Activated T-cell treated with anti-CD3 and anti-CD28 coated beads for 4 hours (primary cell): ENCODE data around the gene TPM4.
"Not testable (repeated sequence)": the region's sequence is repeated elsewhere in the genome, so short reads cannot be mapped to it uniquely, and the experiment has no call there.

Experiments used
- DNase-seq: peaks from one replicate; pipeline ENCODE4 v3.0.0-alpha.2; 2020

TPM4 gene

DNA sequence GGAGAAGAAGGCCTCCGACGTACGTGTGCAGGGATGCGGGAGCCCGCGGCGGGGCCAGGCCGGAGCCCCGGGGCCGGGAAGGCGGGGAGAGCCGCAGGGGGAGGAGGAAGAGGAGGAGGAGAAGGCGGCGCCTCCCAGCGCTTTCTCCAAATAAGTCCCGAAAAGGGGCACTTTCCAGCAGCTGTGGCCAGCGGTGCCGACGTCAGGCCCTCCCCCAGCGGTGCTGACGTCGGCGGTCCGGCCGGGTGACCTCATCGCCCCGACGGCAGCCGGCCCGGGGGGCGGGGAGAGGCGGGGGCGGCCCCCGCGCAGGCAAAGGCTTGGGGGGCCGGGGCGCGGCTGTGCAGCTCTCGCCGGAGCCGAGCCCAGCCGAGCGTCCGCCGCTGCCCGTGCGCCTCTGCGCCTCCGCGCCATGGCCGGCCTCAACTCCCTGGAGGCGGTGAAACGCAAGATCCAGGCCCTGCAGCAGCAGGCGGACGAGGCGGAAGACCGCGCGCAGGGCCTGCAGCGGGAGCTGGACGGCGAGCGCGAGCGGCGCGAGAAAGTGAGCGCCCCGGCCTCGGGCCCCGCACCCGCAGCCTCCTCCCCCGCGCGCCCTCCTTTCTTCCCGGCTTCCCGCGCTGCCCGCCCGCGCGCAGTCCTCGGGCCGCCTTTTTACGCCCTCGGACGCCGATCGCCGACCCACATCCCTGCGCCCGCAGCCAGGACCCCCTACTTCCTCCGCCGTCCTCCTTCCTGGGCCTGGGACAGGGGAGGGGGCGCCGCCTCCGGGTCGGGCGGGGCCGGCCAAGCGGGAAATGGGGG lies at the start of gene TPM4:
TSS of gene TPM4 (plus strand) at position 342 of the 804 bp plus-strand sequence. CDS start at position 413, 71 bp downstream.
- DNase-seq = peak; percentile 71

DNA sequence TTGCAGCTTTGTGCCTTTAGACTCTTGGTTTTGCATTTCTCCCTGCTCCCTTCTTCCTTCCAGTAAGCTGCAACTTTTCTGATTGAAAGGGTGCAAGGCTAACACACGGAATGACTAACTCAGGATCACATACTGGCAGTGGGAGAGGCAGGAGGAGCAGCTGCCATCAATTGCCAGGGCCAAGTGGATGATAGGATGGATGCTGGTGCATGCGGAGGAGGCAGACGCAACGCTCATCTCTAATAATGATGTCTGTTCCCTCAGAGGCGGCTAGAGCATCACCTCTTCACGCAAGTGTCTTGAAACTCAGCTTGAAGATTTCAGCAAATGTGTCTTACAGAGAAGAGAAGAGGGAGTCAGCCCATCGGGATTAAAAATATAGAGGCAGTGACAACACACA lies 49.5 kb upstream of the TPM4 start:
- no peak for DNase-seq

DNA sequence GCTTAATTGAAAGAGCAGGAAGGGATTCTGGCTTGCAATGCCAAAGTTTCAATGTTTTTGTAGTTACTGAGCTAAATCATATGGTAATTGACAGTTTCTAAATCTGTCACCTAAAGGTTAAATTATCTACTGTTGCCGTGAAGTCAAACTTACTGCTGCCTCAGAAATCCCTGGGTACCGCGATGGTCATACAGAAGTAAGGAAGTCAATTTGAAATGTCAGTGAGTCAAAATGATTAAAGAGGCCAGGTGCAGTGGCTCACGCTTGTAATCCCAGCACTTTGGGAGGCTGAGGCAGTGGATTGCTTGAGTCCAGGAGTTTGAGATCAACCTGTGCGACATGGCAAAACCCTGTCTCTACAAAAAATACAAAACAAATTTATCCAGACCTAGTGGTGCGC lies 48.8 kb upstream of the TPM4 start:
- no peak for DNase-seq

DNA sequence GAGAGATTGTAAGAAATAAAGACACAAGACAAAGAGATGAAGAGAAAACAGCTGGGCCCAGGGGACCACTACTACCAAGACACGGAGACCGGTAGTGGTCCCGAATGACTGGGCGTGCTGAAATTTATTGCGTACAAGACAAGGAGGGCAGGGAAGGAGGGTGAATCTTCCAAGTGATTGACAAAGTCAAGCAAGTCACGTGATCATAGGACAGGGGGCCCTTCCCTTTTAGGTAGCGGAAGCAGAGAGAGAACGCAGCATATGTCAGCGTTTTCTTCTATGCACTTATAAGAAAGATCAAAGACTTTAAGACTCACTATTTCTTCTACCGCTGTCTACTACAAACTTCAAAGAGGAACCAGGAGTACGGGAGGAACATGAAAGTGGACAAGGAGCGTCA lies 46.1 kb upstream of the TPM4 start:
- not testable (repeated sequence) for DNase-seq

- DNase-seq = no peak
These were observed 45.1 kb upstream of the TPM4 start for GRCh38 chr19:16030964-16031871.

DNA sequence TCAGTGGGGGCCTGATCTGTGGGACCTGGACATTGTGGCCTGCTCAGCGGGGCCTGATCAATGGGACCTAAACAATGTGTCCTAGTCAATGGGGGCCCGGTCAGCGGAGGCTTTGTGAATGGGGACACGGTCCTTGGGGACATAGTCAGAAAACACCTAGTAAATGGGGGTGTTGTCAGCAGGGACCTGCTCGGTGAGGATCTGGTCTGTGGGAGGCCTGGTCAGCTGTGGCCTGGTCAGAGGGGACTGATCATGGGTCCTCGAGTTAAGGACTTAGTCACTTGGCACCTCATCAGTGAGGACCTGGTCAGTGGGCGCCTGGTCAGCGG lies 44.5 kb upstream of the TPM4 start:
- DNase-seq = no peak

DNA sequence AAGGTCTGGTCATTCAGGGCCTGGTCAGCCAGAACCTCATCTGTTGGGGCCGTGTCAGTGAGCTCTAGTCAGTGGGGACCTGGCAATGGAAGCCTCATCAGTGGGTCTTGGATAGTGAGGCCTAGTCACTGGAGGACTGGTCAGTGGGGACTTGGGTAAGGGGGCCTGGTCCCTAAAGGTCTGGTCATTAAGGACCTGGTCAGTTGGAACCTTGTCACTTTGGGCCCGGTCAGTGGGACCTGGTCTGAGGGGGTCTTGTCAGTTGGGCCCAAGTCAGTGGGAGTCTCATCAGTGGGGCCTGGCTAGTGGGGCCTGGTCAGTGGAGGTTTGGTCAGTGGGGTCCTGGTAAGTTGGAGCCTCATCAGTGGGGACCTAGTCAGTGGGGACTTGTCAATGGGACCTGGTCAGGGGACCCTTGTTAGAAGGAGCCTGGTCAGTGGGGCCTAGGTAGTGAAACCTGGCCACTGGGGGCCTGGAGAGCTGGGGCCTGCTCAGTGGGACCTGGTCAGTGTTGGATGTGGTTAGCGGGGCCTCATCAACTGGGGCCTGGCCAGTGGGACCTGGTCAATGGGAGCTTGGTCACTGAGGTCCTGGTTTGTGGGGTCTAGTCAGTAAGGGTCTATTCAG lies 43.7 kb upstream of the TPM4 start:
- no peak for DNase-seq

- DNase-seq = no peak
These were observed 43.2 kb upstream of the TPM4 start for GRCh38 chr19:16033136-16033530.

- no peak for DNase-seq
These were observed 42.6 kb upstream of the TPM4 start for GRCh38 chr19:16033721-16034120.

- DNase-seq = no peak
These were observed 42.1 kb upstream of the TPM4 start for GRCh38 chr19:16034180-16034579.

DNA sequence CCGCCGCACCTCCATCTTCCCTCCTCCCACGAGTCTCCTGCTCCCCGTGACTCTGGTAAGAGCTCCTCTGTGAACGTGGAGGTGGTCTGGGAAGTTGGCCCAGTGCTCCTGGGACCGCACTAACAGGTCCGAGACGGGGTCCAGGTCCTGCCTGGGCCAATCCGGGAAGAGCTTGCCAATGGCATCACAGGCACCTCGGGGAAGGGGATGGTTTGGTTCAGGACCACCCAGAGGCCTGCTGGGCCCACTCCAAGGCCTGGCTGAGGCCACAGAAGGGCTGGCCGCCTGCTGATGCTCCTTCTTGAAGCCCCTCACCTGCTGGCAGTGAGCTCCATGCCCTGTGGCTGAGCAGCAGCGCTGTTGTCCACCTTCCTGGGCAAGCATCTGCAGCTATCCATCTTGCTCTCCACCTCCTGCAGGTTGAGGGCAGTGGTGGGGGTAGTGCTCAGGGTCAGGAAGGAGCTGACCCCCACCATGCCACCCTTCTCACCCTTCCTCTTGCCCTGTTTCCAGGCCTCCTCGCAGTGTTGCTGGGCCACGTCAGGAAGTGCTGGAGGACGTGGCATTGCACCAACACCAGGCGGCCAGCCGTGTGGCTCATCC lies 41.2 kb upstream of the TPM4 start:
- no peak for DNase-seq

- DNase-seq = no peak
These were observed 40.5 kb upstream of the TPM4 start for GRCh38 chr19:16035601-16036297.

- DNase-seq = no peak
These were observed 39.8 kb upstream of the TPM4 start for GRCh38 chr19:16036397-16036925.

DNA sequence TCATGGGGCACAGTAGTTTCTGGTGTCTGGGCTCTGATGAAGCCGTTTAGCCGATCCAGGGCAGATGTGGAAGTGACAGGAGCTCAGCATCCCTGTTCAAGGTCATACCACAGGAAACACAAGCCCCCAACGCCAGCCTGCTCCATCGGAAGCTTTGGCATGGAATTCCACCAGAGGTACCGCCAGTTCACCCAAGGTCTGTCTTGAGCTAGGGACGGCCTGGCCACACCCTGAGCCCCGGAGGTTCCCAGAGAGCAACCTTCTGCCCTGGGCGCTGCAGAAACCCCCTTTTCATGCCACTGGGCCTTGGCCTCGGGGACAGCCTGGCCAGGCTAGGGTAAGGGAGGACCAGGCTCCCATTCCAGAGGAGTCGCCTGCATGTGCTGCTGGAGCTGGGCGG lies 39.4 kb upstream of the TPM4 start:
- DNase-seq = no peak

- no peak for DNase-seq
These were observed 38.7 kb upstream of the TPM4 start for GRCh38 chr19:16037424-16038195.

- DNase-seq = no peak
These were observed 38.0 kb upstream of the TPM4 start for GRCh38 chr19:16038196-16038695.

DNA sequence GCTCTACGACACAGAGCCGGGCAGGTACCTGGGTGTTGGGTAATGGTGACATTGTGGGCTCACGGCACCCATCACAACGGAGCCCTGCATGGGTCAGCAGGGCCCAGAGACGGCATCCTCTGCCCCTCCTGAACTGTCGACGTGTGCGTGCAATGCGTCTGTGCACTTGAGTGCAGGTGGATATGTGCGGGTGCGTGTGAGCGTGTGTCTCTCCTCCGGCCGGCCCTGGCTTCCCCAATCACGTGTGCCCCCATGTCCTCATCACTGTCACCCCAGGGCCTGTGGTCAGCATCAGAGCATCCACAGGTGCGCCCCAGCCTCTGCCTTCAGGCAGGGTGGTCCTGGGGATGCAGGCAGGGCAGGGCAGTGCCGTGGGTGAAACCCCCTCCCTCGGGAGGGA lies 37.2 kb upstream of the TPM4 start:
- no peak for DNase-seq

DNA sequence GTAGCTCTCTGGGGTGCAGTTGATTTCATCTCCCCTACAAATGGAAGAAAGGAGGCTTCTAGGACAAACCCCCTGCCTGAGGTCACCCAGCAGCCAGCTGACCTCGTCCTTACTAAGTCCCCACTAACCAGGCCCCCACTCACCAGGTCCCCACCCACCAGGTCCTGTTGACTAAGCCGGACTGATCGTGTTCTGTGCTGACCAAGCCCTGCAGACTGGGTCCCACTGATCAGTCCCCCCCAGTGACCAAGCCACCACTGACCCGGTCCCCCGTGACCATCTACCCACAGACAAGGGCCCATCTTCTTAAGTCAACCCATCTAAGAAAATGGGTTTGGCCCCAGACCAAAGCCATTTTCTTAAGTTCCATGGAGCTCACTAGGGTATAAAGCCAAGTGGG lies 36.8 kb upstream of the TPM4 start:
- no peak for DNase-seq

- DNase-seq = no peak
These were observed 35.7 kb upstream of the TPM4 start for GRCh38 chr19:16040642-16041041.

- DNase-seq = peak; percentile 69
These were observed 34.9 kb upstream of the TPM4 start for GRCh38 chr19:16041299-16041990.

DNA sequence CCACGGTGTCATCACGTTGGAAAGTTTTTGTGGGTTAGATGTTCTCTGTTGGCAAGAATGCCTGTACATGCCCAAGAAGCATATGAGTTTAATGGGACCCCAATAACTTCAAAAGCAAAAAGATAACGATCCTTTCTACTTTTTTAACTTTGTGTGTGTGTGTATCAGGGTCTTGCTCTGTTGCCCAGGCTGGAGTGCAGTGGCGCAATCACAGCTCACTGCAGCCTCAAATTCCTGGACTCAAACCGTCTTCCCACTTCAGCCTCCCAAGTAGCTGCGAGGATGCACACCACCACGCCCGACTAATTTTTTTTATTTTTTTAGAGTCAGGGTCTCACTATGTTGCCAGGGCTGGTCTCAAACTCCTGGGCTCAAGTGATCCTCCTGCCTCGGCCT lies 34.3 kb upstream of the TPM4 start:
- DNase-seq = no peak
